Measurements from ENCODE around the gene TUBGCP2. TPM values are rescaled to one million over a fixed set of nuclear protein-coding genes. Genes with fewer than 3 reads are reported as not detected.

TUBGCP2 gene
- polyA plus RNA-seq, 1 donor (not counting 4 experiments of a cell fraction or from before 2014, with no cell fraction given) = 55.8 TPM

DNA sequence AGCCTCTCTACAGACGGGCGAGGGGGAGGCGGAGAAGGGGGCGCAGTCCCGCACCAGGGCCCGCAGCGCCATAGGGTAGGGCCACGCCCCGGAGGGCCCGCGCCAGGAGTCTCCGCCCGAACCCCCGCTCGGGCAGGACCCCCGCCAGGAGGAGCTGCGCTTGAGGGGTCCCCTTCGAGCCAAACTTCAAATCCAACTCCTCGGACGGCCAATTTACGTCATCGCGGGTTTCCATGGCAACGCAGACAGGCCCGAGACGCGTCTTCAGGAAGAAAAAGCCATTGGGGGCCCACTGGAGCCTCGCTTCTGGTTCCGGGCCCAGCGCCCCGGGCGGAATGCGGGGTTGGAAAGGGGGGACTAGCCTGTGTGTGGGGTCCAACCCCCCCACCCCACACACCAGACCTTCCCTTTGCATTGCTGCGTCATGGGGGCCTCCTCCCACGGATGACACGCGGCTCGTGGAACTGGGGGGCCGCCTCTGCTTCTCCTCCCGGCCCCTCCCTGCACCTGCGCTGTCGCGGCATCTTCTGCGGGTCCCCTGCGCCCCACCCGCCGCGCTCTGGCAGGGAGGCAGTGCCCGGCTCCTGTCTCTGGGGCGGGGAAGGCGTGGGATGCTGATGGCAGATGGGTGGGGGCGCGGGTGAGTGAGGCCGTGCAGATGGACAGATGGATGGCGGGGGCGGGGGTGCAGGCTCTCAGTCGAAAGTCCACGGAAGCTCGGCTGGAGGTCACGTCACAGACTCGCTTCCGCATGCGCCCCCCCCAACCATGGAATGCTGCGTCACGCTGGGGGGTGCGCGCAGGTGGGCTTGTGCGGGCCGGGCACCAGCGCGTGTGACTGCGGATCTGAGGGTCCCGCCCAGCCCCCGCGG, 26.8 kb upstream of the TUBGCP2 start:
- peaks cover 56% of the 10 kb centered on the region for H3K27me3 ChIP-seq (ENCODE audit: control insufficient read depth, extremely low read depth, insufficient read depth, low read length)
- FAIRE-seq = no peak
- TF ChIP-seq EZH2 (IDR thresholded peaks at IDR 0.05; ENCODE audit: low read length) = peak; percentile 82
- TF ChIP-seq, protein P1, sequence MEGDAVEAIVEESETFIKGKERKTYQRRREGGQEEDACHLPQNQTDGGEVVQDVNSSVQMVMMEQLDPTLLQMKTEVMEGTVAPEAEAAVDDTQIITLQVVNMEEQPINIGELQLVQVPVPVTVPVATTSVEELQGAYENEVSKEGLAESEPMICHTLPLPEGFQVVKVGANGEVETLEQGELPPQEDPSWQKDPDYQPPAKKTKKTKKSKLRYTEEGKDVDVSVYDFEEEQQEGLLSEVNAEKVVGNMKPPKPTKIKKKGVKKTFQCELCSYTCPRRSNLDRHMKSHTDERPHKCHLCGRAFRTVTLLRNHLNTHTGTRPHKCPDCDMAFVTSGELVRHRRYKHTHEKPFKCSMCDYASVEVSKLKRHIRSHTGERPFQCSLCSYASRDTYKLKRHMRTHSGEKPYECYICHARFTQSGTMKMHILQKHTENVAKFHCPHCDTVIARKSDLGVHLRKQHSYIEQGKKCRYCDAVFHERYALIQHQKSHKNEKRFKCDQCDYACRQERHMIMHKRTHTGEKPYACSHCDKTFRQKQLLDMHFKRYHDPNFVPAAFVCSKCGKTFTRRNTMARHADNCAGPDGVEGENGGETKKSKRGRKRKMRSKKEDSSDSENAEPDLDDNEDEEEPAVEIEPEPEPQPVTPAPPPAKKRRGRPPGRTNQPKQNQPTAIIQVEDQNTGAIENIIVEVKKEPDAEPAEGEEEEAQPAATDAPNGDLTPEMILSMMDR (optimal IDR thresholded peaks at IDR 0.05 in 1 of 3, IDR thresholded peaks at IDR 0.05 in 1 of 3, conservative IDR thresholded peaks at IDR 0.05 in 1 of 3; ENCODE audit: extremely low read depth in 1 of 3, insufficient read depth in 2 of 3, low read length in 3 of 3) = no peak

DNA sequence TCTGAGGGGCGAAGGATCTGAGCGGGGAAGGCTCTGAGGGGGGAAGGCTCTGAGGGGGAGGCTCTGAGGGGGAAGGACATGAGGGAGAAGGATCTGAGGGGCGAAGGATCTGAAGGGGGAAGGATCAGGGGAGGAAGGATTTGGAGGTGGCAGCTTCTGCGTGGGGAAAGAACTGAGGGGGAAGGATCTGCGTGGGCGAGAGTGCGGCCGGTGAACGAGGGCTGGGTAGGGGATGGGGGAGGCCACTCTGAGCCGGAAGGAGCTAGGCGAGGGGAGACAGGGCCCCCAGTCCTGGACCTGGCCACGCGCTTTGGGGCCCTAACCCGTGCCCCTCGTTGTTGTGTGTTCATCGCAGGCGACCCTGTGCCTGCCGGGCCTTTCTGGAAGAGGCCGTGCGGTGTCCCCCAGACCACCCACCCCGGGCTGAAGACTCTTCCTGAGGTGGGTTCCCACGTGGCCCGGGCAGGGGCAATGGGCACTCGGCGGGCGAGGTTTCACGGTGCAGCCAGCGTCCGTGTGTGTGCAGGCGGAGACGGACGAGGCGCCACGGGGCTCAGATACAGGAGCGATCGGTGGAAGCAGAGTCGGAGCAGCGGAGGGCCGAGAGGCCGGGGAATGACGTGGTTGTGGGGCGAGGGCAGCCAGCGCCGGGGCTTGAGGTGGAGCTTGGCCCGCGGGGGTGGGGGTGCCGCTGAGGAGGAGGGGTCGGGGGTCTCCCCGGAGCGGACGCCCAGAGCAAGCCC, 26.0 kb upstream of the TUBGCP2 start:
- FAIRE-seq = no peak
- H2AFZ ChIP-seq (ENCODE audit: control insufficient read depth, low read length) = no peak overlapping the region
- no peak overlapping the region for H3K4me2 ChIP-seq (ENCODE audit: control insufficient read depth, extremely low read depth, insufficient read depth, low read depth, low read length)
- dilution Hi-C loops (cut with MboI; ENCODE audit: extremely low pct_ligation_motif_present, low sequenced_read_pairs) = no loop called here
- H4K20me1 ChIP-seq (ENCODE audit: control insufficient read depth, extremely low read depth, insufficient read depth, low read length) = no peaks in the 10 kb centered on the region
- H3K4me3 ChIP-seq (ENCODE audit: control insufficient read depth in 2 of 3, extremely low read depth in 1 of 3, insufficient read depth in 2 of 3, low read depth in 1 of 3, low read length in 3 of 3) = peak overlapping the region in 1 of 3 experiments; percentile 32
- no peaks in the 10 kb centered on the region for H3K9me3 ChIP-seq (ENCODE audit: control insufficient read depth, low read depth, low read length)
- DNase-seq (ENCODE audit: low read depth, low spot score) = no peak
- peak overlapping the region; percentile 9 for H3K9ac ChIP-seq (ENCODE audit: control insufficient read depth, extremely low read depth, insufficient read depth, low read length)
- H3K79me2 ChIP-seq (ENCODE audit: control insufficient read depth, insufficient read depth, low read length) = no peaks in the 10 kb centered on the region
- peaks cover 55% of the 10 kb centered on the region for H3K27me3 ChIP-seq (ENCODE audit: control insufficient read depth, extremely low read depth, insufficient read depth, low read length)
- TF ChIP-seq, protein P1 (optimal IDR thresholded peaks at IDR 0.05 in 1 of 3, IDR thresholded peaks at IDR 0.05 in 1 of 3, conservative IDR thresholded peaks at IDR 0.05 in 1 of 3; ENCODE audit: extremely low read depth in 1 of 3, insufficient read depth in 2 of 3, low read length in 3 of 3) = no peak
- TF ChIP-seq EZH2 (IDR thresholded peaks at IDR 0.05; ENCODE audit: low read length) = no peak
- no peaks in the 10 kb centered on the region for H3K36me3 ChIP-seq (ENCODE audit: control insufficient read depth in 2 of 2, extremely low read depth in 1 of 2, insufficient read depth in 2 of 2, low read length in 2 of 2)
- no peaks in the 10 kb centered on the region for H3K9me1 ChIP-seq (ENCODE audit: control insufficient read depth, extremely low read depth, insufficient read depth, low read length)
- peaks cover 4% of the 10 kb centered on the region for H3K4me1 ChIP-seq (ENCODE audit: control insufficient read depth, extremely low read depth, insufficient read depth, low read length)
- no peak overlapping the region for H3K27ac ChIP-seq (ENCODE audit: control insufficient read depth, insufficient read depth, low read length)

More for the DNA sequence above, 26.8 kb upstream of the TUBGCP2 start:
- H3K9ac ChIP-seq (ENCODE audit: control insufficient read depth, extremely low read depth, insufficient read depth, low read length) = peak overlapping the region; percentile 9
- dilution Hi-C loops (cut with MboI; ENCODE audit: extremely low pct_ligation_motif_present, low sequenced_read_pairs) = no loop called here
- no peaks in the 10 kb centered on the region for H3K36me3 ChIP-seq (ENCODE audit: control insufficient read depth in 2 of 2, extremely low read depth in 1 of 2, insufficient read depth in 2 of 2, low read length in 2 of 2)
- H3K9me3 ChIP-seq (ENCODE audit: control insufficient read depth, low read depth, low read length) = no peaks in the 10 kb centered on the region
- no peaks in the 10 kb centered on the region for H3K9me1 ChIP-seq (ENCODE audit: control insufficient read depth, extremely low read depth, insufficient read depth, low read length)
- no peaks in the 10 kb centered on the region for H3K79me2 ChIP-seq (ENCODE audit: control insufficient read depth, insufficient read depth, low read length)
- H3K4me2 ChIP-seq (ENCODE audit: control insufficient read depth, extremely low read depth, insufficient read depth, low read depth, low read length) = peak overlapping the region; percentile 32
- H2AFZ ChIP-seq (ENCODE audit: control insufficient read depth, low read length) = no peak overlapping the region
- H3K27ac ChIP-seq (ENCODE audit: control insufficient read depth, insufficient read depth, low read length) = no peak overlapping the region
- H4K20me1 ChIP-seq (ENCODE audit: control insufficient read depth, extremely low read depth, insufficient read depth, low read length) = no peaks in the 10 kb centered on the region
- H3K4me1 ChIP-seq (ENCODE audit: control insufficient read depth, extremely low read depth, insufficient read depth, low read length) = no peaks in the 10 kb centered on the region
- peak overlapping the region in 2 of 3 experiments; percentile 32 to 49 for H3K4me3 ChIP-seq (ENCODE audit: control insufficient read depth in 2 of 3, extremely low read depth in 1 of 3, insufficient read depth in 2 of 3, low read depth in 1 of 3, low read length in 3 of 3)
- DNase-seq (ENCODE audit: low read depth, low spot score) = no peak

Data from keratinocyte (primary cell).